K562 (cell line): ENCODE results near the gene SP6. TPM values are rescaled to one million over a fixed set of nuclear protein-coding genes. Genes with fewer than 3 reads are reported as not detected.
A peak's percentile ranks its signal among the peaks of the same experiment; 100 is the strongest.

Source experiments
- ATF7 ChIP-seq: fragments of 450-650 bp; IDR thresholded peaks from 2 replicates; pipeline ENCODE4 v1.7.1; 2014; ENCODE audit warnings: mild to moderate bottlenecking, moderate library complexity
- CBX3 ChIP-seq, 2 experiments: IDR thresholded peaks; 1 replicate in 1 of 2; 2 replicates in 1 of 2; pipeline ENCODE4 v1.6.1; 2012; ENCODE audit warnings: inconsistent platforms in 2 of 2, low read length in 2 of 2, borderline replicate concordance in 1 of 2, control low read depth in 1 of 2
- ETV1 ChIP-seq: fragments of 450-650 bp; conservative IDR thresholded peaks from 2 replicates; pipeline ENCODE4 v1.6.1; 2016; ENCODE audit warnings: missing genetic modification characterization, control low read depth, low read depth, missing compliant biosample characterization
- MTA3 ChIP-seq: fragments of 450-650 bp; formaldehyde crosslinking; IDR thresholded peaks from 2 replicates; pipeline ENCODE4 v1.6.1; 2017; ENCODE audit warnings: mild to moderate bottlenecking, borderline replicate concordance
- NR2C1 ChIP-seq, 2 experiments: fragments of 450-650 bp; IDR thresholded peaks; 2 replicates each; pipeline ENCODE4 v1.6.1; 2017; ENCODE audit warnings: mild to moderate bottlenecking in 2 of 2, antibody characterized with exemption in 1 of 2, inconsistent platforms in 1 of 2, missing compliant biosample characterization in 1 of 2, missing genetic modification characterization in 1 of 2
- NR2C2 ChIP-seq, 2 experiments: fragments of 200-800 bp in 1 of 2; sonication (Bioruptor generic) in 1 of 2; sonication (generic) in 1 of 2; formaldehyde crosslinking in 1 of 2; IDR thresholded peaks; 2 replicates each; pipeline versions ENCODE4 v1.6.1 to v1.8.0; 2016 to 2022; ENCODE audit warnings: mild to moderate bottlenecking in 1 of 2, missing compliant biosample characterization in 1 of 2, missing genetic modification characterization in 1 of 2, missing genetic modification reagents in 1 of 2
- SMAD2 ChIP-seq: fragments of 150-350 bp; IDR thresholded peaks from 2 replicates; pipeline ENCODE4 v1.6.1; 2014; ENCODE audit warnings: low read depth, mild to moderate bottlenecking, low read length
- SOX6 ChIP-seq: fragments of 450-650 bp; IDR thresholded peaks from 2 replicates; pipeline ENCODE4 v1.6.1; 2014; ENCODE audit warnings: mild to moderate bottlenecking
- SUPT5H ChIP-seq: fragments of 450-650 bp; IDR thresholded peaks from 2 replicates; pipeline ENCODE4 v1.6.1; 2016
- TAF7 ChIP-seq: fragments of 450-650 bp; IDR thresholded peaks from 2 replicates; pipeline ENCODE4 v1.6.1; 2016; ENCODE audit warnings: missing genetic modification characterization, missing compliant biosample characterization
- WHSC1 ChIP-seq: IDR thresholded peaks from one replicate; pipeline ENCODE4 v1.6.1; 2012; ENCODE audit warnings: low read length, control low read depth, inconsistent platforms
- ZBTB7A ChIP-seq: IDR thresholded peaks from 2 replicates; pipeline ENCODE4 v1.6.1; 2011; ENCODE audit warnings: low read depth, mild to moderate bottlenecking, low read length, moderate library complexity, borderline replicate concordance; ENCODE audit not compliant: control insufficient read depth
- ZNF764 ChIP-seq: fragments of 250-450 bp; sonication (Bioruptor Pico); IDR thresholded peaks from 2 replicates; pipeline ENCODE4 v1.4.0; 2020; ENCODE audit warnings: low read depth, mild to moderate bottlenecking, moderate library complexity
- polyA plus RNA-seq, 8 experiments: library from polyadenylated mRNA; depleted of rRNA in 4 of 8; stranded (reverse) in 5 of 8; unstranded in 3 of 8; fragments of >200 nt; fragmentation: Nextera tagmentation in 2 of 8; fragmentation: Illumina TruSeq in 1 of 8; extraction: Ambion mirVana in 2 of 8; extraction: Trizol in 1 of 8; gene quantifications; 2 replicates each; pipeline versions ENCODE4 v1.2.1 to v1.2.3, GENCODE V29; 2011 to 2014; ENCODE audit warnings: inconsistent platforms in 1 of 8, missing spikeins in 1 of 8
- total RNA-seq, 7 experiments: library from RNA; depleted of rRNA in 6 of 7; stranded (reverse); fragments of >200 nt in 6 of 7; fragmentation: Illumina TruSeq in 2 of 7; extraction: Trizol in 2 of 7; gene quantifications; 2 replicates each; pipeline versions ENCODE4 v1.2.1 to v1.2.3, GENCODE V29; 2011 to 2021; ENCODE audit warnings: low replicate concordance in 1 of 7
- TF ChIP-seq, protein P1 (sequence below), 2 experiments: fragments of 450-650 bp in 1 of 2; sonication (generic) in 1 of 2; formaldehyde crosslinking in 1 of 2; IDR thresholded peaks; 2 replicates each; pipeline versions ENCODE4 v1.7.1 to v1.9.0; 2016 to 2022; ENCODE audit warnings: inconsistent platforms in 1 of 2, mild to moderate bottlenecking in 1 of 2, missing genetic modification reagents in 1 of 2
- TF ChIP-seq, protein P2 (sequence below): fragments of 250-450 bp; sonication (Bioruptor Pico); IDR thresholded peaks from 2 replicates; pipeline ENCODE4 v1.9.0; 2021; ENCODE audit warnings: mild to moderate bottlenecking

Gene SP6
- total and polyA plus RNA-seq, 9 of the 15 experiments (the other 6 are each of a cell fraction or from before 2014, with no cell fraction given), result 0.11 to 7.9 (median 2.2) TPM

DNA sequence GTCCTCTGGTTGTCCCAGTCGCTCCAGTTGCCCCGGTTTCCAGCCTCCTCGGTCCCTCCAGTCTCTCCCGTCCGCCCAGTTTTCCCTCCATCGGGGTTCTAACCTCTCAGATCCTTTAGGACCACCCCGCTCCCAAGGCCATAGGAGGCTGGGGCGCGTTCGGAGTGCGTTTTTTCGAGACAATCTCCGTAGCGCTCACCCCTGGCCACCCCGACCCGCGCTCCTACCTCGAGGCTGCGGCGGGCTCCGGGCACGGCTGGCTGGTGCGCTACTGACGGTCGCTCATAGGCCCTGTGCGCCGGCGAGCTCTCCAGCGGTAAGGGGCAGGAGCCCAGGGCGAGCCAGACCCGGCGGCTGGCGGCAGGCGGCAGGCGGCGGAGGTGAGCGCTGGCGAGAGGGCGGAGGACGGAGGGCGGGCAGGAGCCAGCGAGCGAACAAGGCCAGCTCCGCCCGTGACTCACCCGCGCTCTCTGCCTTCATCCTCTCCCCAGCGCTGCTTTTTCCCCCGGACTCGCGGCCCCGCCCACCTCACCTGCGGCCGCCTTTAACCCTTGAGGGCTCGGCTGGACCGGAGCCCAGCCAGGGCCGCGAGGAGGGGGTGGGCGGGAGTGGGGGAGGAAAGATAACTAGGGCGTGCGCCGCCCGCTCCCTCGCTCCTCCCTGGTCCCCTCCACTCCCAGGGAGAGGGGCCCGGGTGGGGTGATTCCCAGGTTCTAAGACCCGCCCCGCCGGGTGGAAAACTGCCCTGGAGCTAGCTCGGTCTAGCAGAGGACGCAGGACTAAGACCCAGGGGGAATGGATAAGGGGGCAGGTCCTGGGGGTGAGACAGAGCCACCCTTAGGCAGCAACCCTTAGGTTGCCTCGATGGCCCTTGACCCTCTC, at the start of gene SP6 (continued):
- TF ChIP-seq, protein P1, sequence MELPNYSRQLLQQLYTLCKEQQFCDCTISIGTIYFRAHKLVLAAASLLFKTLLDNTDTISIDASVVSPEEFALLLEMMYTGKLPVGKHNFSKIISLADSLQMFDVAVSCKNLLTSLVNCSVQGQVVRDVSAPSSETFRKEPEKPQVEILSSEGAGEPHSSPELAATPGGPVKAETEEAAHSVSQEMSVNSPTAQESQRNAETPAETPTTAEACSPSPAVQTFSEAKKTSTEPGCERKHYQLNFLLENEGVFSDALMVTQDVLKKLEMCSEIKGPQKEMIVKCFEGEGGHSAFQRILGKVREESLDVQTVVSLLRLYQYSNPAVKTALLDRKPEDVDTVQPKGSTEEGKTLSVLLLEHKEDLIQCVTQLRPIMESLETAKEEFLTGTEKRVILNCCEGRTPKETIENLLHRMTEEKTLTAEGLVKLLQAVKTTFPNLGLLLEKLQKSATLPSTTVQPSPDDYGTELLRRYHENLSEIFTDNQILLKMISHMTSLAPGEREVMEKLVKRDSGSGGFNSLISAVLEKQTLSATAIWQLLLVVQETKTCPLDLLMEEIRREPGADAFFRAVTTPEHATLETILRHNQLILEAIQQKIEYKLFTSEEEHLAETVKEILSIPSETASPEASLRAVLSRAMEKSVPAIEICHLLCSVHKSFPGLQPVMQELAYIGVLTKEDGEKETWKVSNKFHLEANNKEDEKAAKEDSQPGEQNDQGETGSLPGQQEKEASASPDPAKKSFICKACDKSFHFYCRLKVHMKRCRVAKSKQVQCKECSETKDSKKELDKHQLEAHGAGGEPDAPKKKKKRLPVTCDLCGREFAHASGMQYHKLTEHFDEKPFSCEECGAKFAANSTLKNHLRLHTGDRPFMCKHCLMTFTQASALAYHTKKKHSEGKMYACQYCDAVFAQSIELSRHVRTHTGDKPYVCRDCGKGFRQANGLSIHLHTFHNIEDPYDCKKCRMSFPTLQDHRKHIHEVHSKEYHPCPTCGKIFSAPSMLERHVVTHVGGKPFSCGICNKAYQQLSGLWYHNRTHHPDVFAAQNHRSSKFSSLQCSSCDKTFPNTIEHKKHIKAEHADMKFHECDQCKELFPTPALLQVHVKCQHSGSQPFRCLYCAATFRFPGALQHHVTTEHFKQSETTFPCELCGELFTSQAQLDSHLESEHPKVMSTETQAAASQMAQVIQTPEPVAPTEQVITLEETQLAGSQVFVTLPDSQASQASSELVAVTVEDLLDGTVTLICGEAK (IDR thresholded peaks at IDR 0.05), result peak; percentile 58; the same call in 1 of the 2 replicates
- TF ChIP-seq, protein P1 (CRISPR knock-in tag; IDR thresholded peaks at IDR 0.05), result no peak
- TF ChIP-seq NR2C1 (IDR thresholded peaks at IDR 0.05) (no peak), NR2C1 (tag; IDR thresholded peaks at IDR 0.05) (peak; percentile 10; the same call in 1 of the 2 replicates), WHSC1 (no peak), TAF7 (tag) (no peak), ZBTB7A (peak; percentile 74; the same call in 1 of the 2 replicates), NR2C2 (CRISPR knock-in tag; IDR thresholded peaks at IDR 0.05) (no peak), NR2C2 (tag; IDR thresholded peaks at IDR 0.05) (peak; percentile 66), MTA3 (0 out of 2 replicates have a peak, but pooled peaks have one; percentile 86), ETV1 (tag) (no peak), SOX6 (no peak; the same call in 1 of the 2 replicates), ZNF764 (CRISPR knock-in tag) (no peak), ATF7 (peak; percentile 36; the same call in 1 of the 2 replicates), CBX3 (IDR thresholded peaks at IDR 0.05; ENCODE audit: borderline replicate concordance in 1 of 2, low read length in 2 of 2) (no peak), SMAD2 (no peak), SUPT5H (peak; percentile 51; the same call in 1 of the 2 replicates)
- TF ChIP-seq, protein P2, sequence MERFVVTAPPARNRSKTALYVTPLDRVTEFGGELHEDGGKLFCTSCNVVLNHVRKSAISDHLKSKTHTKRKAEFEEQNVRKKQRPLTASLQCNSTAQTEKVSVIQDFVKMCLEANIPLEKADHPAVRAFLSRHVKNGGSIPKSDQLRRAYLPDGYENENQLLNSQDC (CRISPR knock-in tag), result no peak
